ENCODE results near the gene NIT1. TPM values are rescaled to one million over a fixed set of nuclear protein-coding genes. Genes with fewer than 3 reads are reported as not detected.
A peak's percentile ranks its signal among the peaks of the same experiment; 100 is the strongest.

NIT1 gene
- total and polyA plus RNA-seq, 8 donors, result 17.9 to 48.4 (median 20.1) TPM

DNA sequence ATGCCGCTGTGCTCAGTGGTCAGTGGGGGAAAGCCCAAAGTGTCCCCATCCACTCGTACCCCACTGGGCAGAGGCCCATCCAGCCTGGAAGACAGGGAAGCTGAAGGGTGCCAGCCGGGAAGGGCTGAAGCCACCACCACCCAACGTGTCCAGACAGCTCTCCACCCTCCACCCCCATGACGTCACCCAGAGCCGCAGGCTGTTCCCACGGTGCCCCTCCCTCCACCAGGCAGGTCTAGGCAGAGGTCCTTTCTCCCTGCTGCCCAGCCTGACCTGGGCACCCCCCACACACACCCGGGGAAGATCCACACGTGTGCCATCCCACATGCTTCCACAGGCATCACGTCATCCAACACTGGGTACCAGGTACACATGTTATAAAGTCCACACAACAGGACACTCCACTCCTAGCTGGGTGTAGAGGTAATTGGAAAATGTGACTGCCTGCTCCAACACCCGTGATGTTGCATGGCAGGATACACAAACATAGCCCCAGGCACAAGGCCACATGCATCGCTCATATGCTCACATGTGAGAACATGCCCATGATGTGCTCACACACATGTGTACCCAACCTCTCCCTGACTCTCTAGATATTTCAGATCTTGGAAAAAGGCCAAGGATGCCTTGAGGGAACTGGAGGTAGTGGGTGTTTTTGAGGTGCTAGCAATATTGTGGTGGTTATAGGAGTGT is 43.1 kb upstream of the NIT1 start:
- no peaks in the 10 kb centered on the region for H3K9me3 ChIP-seq
- no peak overlapping the region for H3K4me3 ChIP-seq
- ATAC-seq (peak in 1 of 4 donors; percentile 13), FAIRE-seq (no peak), DNase-seq (no peak)
- no peaks in the 10 kb centered on the region for H3K36me3 ChIP-seq
- no peaks in the 10 kb centered on the region for H3K27me3 ChIP-seq
- intact Hi-C loops (cut with DNase I), result no loop called here
- H3K27ac ChIP-seq, result no peak overlapping the region
- TF ChIP-seq, protein P1, sequence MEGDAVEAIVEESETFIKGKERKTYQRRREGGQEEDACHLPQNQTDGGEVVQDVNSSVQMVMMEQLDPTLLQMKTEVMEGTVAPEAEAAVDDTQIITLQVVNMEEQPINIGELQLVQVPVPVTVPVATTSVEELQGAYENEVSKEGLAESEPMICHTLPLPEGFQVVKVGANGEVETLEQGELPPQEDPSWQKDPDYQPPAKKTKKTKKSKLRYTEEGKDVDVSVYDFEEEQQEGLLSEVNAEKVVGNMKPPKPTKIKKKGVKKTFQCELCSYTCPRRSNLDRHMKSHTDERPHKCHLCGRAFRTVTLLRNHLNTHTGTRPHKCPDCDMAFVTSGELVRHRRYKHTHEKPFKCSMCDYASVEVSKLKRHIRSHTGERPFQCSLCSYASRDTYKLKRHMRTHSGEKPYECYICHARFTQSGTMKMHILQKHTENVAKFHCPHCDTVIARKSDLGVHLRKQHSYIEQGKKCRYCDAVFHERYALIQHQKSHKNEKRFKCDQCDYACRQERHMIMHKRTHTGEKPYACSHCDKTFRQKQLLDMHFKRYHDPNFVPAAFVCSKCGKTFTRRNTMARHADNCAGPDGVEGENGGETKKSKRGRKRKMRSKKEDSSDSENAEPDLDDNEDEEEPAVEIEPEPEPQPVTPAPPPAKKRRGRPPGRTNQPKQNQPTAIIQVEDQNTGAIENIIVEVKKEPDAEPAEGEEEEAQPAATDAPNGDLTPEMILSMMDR (IDR thresholded peaks at IDR 0.05), result no peak
- H3K4me1 ChIP-seq, result no peaks in the 10 kb centered on the region
- 75 to 85% methylated on average over 12 of the region's 12 CpGs for WGBS, 2 donors

GRCh38 chr1:161076410-161076809 is 41.5 kb upstream of the NIT1 start:
- no peak overlapping the region for H3K4me3 ChIP-seq
- DNase-seq (no peak), FAIRE-seq (no peak), ATAC-seq (no peak)
- no peaks in the 10 kb centered on the region for H3K4me1 ChIP-seq
- TF ChIP-seq, protein P1 (IDR thresholded peaks at IDR 0.05), result no peak
- intact Hi-C loops (cut with DNase I), result no loop called here
- H3K27me3 ChIP-seq, result no peaks in the 10 kb centered on the region
- H3K27ac ChIP-seq, result no peak overlapping the region
- no peaks in the 10 kb centered on the region for H3K9me3 ChIP-seq
- H3K36me3 ChIP-seq, result no peaks in the 10 kb centered on the region

DNA sequence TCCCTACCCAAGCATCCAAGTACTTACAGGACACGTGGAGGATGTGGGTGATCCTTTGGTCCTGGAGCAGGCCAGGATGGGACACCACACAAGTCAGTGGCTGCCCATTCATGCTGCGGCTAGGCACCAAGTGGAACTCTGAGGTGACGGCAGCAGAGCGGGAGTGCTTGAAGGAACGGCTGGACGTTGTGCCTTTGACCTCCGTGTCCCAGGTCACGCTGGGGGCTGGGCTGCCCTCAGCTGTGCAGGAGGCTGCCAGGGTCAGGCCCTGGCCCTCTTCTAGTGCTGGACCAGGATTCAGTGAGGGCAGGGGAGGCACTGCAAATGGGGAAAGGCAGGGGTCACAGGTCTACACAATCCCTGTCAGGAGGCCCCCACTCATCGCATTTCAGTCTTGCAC is 40.5 kb upstream of the NIT1 start:
- 82 to 85% methylated on average over 9 of the region's 9 CpGs for WGBS, 2 donors

DNA sequence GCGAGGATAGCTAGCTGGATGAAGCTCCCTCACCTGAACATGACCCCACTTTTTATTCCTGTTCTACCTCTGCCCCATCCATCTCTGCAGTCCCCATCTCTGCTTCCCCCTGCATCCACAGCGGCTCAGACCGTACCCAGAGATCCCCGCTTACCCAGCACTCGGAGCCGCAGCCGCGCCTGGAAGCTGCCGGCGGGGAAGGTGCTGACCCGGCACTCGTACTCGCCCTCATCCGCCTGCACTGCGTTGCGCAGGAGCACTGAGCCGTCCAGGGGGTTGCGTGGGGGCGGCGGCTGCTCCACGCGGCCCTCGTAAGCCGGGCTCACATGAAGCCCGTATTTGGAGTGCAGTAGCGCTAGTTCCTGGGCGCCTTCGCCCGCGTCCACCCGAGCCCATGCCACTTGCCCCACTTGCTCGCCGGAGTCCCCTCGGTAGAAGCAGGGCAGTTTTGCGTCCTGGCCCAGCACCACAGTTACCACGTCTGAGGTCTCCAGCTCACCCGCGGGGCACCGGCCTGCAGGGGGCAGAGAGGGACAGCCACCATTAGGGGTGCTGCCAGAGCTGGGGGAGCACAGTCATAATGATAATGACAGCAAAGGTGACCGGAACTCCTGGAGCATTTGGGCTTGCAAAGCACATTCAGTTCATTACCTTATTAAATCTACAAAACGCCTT is 38.3 kb upstream of the NIT1 start:
- TF ChIP-seq, protein P1 (IDR thresholded peaks at IDR 0.05), result no peak
- no peak overlapping the region for H3K4me3 ChIP-seq
- WGBS, 2 donors, result 82 to 84% methylated on average over 41 of the region's 41 CpGs
- peaks cover 0 to 17% (median 13%) of the 10 kb centered on the region in 3 donors for H3K4me1 ChIP-seq
- DNase-seq (no peak), FAIRE-seq (no peak), ATAC-seq (no peak)
- no peaks in the 10 kb centered on the region for H3K36me3 ChIP-seq
- no peaks in the 10 kb centered on the region for H3K27me3 ChIP-seq
- no peaks in the 10 kb centered on the region for H3K9me3 ChIP-seq
- intact Hi-C loops (cut with DNase I), result no loop called here
- no peak overlapping the region for H3K27ac ChIP-seq

More for the DNA sequence above, 40.5 kb upstream of the NIT1 start:
- H3K4me3 ChIP-seq, result no peak overlapping the region
- no peak for ATAC-seq
- no peaks in the 10 kb centered on the region for H3K27me3 ChIP-seq
- H3K4me1 ChIP-seq, result no peaks in the 10 kb centered on the region
- DNase-seq, result no peak
- H3K36me3 ChIP-seq, result no peaks in the 10 kb centered on the region
- H3K9me3 ChIP-seq, result no peaks in the 10 kb centered on the region
- FAIRE-seq, result no peak
- intact Hi-C loops (cut with DNase I), result no loop called here
- TF ChIP-seq, protein P1 (IDR thresholded peaks at IDR 0.05), result no peak
- H3K27ac ChIP-seq, result no peak overlapping the region
